HG03045 (cell line): ENCODE results near the gene MPL.

ENCODE experiments used
- ATAC-seq: cut with Tn5 transposase; IDR thresholded peaks from one replicate; pipeline ENCODE4 v1.9.1; 2021; ENCODE audit warnings: mild to moderate bottlenecking, moderate library complexity; ENCODE audit not compliant: unreplicated experiment

MPL gene

DNA sequence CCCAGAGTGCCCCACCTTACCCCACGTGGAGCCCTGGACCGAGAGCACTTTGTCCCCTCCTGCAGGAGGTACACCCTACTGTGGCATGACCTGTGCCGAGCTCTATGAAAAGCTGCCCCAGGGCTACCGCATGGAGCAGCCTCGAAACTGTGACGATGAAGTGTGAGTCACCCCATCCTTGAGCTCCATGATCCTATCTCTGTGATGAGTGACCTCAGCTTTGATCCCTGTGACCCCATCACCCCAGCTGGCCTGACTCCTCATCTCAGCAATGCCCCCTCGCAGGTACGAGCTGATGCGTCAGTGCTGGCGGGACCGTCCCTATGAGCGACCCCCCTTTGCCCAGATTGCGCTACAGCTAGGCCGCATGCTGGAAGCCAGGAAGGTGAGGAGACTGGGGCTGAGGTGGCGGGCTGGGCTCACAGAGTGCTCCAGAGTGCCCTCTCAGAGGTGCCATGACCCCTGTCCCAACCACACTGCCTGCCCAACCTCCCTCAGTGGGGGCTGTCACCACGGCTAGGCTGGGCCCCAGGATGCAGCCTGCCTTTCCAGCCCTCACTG is 16.2 kb upstream of the MPL start:
- ATAC-seq: no peak

DNA sequence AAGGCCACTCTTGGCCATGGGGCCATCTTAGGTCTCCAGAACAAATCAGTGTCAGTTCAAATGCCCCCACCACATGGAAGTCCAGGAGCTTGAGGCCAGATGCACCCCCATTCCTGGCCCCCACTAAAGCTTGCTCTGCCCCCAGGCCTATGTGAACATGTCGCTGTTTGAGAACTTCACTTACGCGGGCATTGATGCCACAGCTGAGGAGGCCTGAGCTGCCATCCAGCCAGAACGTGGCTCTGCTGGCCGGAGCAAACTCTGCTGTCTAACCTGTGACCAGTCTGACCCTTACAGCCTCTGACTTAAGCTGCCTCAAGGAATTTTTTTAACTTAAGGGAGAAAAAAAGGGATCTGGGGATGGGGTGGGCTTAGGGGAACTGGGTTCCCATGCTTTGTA is 15.1 kb upstream of the MPL start:
- ATAC-seq: no peak

DNA sequence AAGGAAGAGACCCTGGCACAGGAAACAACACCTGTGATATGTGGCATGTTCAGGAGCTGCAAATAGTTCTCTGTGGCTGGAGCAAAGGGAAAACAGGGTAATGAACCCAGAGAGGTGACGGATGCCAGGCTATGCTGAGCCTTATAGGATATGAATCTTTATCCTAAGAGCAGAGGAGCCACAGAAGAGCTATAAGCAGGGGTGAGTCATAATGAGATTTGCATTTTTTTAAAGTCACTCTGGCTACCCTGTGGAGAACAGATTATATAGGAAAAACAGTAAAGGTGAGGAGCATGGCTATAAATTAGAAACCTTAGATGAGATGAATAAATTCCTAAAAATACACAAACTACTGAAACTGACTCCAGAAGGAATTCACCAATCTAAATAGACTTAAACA is 12.8 kb upstream of the MPL start:
- no peak for ATAC-seq

DNA sequence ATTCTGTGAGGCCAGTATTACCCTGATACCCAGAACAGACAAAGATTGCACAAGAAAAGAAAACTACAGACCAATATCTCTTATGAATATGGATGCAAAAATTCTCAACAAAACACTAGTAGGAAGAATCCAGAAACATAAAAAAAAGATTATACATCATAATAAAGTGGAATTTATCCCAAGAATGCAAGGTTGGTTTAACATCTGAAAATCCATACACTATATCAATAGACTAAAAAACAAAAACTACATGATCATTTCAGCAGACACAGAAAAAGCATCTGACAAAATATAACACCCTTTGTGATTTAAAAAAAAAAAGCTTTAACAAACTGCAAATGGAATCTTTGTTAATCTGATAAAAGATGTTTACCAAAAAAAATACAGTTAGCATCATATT is 12.2 kb upstream of the MPL start:
- no peak for ATAC-seq

DNA sequence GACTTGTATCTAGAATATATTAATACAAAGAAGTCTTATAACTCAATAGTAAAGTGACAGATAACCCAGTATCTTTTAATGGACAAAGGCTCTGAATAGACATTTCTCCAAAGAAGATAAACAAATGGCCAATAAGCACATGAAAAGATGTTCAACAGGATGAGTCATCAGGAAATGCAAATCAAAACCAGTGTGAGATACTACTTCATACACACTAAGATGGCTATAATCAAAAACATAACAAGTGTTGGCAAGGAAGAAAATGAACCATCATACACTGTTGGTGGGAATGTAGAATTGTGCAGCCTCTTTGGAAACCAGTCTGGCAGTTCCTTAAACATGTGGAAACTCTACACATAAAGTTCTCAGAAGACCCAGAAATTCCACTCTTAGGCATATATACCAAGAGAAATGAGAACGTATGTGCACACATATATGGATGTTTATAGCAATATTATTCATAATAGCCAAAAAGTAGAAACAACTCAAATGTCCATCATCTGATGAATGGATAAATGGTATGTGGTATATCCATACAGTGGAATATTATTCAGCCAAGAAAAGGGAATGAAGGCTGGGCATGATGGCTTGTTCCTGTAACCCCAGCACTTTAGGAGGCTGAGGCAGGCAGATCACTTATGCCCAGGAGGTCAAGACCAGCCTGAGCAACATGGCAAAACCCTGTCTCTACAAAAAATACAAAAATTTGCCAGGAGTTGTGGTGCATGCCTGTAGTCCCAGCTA is 9.9 kb upstream of the MPL start:
- no peak for ATAC-seq

DNA sequence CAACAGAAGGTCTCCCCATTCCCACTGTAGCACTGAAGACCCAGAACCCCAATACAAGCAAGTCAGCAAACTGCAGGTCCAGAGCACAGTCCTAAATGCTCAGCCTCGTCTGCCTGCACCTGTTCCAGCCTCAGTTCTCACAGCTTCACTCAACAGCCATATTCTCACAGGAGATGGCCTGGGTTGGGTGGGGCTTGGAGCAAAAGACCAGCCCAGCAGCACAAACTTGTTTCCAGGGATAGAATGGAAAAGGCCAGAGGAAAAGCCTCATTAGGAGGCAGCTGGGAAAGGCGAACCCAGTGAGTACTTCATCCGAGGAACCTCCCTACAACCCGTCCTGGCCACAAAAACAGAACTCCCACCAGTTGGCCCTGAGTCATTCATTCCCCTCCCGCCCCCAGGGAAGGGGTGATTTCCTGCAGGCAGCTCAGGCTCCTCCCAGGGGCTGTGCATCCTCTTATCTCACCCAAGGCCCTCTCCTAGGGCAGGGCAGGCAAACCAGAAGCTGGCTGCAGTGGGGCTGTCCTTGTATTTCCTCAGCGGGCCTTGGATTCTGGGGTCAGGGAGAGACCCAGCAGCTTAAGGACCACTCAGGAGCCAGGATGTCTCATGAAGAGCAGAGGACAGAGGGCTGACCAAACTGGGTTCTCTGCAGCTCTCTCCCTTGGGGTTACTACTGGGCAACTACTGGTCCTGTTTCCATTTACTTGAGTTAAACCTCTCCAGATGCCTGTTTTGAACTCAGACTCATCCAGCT is 7.4 kb upstream of the MPL start:
- no peak for ATAC-seq

DNA sequence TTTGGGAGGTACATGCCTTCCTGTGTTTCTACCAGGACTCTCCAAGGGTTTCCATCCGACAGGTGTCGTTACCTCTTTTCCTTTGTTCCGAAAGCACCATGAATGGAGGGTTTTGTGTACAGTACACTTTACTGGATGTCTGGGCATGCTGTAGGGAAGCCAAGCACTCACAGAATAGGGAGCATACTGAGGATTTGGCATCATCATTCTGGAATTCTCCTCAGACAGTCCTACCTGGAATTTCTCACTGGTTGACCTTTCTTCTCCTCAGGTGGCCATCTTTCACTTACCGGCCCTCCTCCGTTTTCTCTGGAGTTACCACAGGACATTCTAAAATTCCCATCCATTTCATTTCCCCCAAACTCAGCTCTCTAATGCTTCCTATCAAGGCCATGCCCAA is 5.9 kb upstream of the MPL start:
- no peak for ATAC-seq

DNA sequence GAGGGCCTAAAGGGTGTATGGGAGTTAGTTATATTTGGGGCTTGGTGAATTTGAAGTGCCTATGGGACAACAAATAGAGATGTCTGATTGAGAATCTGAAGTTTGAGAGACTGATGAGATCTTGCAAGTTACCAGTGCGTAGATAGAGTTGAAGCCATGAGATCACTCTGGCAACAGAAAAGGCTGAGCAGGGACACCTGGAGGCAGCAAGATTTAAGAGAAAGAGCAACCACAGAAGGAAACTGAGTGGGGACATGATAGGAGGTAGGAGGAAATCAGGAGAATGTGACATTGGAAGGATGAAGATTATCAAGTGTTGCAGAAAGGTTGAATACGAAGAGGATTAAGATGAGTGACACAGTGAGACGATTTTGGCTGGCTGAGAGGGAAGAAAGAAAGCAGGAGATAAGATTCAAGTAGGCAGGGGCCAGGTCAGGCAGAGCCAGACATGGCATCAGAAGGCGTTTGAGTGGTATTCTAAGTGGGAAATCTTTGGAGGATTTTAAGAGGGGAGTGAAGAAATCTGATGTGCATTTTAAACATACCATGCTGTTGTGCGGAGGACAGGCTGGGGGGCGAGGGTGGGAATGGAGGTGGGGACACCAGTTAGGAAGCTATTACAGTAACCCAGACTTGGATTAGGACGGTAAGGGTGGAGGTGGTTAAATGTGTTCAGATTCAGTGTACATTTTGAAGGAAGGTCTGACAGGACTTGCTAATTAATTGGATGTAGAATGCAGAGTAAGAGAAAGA is 3.0 kb upstream of the MPL start:
- ATAC-seq: no peak

DNA sequence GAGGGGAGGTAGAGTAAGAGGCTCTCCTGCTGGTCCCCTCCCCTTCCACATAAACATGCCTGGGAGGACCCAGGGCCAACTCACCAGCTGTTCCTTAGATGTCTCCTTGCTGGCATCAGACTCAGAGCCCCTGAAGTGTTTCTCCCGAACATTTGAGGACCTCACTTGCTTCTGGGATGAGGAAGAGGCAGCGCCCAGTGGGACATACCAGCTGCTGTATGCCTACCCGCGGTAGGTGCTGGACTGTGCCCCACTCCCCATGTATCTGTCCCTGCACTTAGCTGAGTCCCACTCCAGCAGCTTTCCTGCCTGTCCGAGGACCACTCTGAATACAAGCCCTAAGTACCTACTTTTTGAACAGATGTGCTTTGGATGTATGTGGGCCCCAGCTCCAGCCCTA is 383 bp downstream of the MPL start:
- ATAC-seq: no peak

DNA sequence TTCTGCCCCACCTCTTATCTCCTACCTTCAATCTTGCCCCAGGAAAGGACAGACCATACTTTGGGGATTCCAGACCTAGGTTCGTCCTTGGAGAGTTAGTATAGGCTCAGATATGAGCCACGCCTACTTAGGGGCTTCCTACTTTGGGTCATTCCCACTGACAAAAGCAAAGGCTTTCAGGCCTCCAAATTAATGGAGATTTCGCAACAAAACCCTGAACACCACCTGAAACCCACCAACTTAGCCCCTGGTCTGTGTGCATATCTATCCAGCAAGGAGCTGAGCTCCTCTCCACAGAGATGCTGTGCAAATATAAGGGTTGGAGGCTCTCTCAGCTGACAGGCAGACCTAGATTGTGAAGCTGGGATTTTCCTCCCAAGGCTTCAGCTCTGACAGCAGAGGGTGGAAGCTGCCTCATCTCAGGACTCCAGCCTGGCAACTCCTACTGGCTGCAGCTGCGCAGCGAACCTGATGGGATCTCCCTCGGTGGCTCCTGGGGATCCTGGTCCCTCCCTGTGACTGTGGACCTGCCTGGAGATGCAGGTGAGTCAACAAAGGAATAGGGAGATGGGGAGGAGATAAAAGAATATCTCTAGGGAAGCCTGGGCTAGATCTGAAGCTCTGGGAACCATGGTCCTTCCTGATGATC is 2.1 kb downstream of the MPL start:
- ATAC-seq: no peak

DNA sequence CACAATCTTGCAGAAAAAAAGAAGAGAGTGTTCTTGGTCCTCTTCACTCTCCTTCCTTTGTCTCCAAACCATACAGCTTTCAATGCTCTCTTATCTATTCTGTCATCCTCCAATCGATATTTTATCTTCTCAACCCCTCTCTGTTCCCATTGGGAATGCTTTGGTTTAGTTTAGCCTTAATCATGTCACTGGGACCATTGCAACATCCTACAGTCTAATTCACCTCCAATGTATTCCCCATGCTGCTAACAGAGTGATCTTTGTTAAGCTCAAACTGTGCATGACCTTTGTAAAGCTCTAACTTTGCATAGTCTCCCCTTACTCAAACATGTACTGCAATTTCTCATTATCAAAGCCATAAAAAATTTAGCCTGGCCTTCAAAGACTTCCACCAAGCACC is 2.9 kb downstream of the MPL start:
- ATAC-seq: no peak

DNA sequence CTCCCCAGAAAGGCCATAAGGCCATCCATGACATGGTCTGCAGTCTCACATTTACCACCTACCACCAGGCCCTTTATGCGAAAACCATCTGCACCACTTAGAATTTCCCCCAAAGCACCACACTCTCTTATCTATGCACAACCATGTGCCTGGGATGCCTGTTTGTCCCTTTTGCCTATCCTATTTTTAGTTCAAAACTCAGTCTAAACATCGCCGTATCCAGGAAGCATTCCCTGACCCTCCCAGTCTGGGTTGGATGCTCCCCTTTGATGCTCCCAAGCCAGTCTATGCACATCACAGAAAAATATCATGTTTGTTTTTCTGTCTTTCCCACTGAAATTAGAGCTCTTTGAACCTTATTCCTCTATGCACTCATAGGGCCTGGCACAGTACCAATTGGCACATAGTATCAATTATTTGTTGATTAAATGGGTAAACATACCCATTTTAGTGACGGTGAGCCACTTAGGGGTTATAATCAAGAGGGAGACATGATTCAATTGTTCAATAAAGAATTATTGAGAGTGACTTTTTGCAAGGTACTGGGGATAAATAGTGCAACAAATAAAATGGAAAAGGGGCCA is 6.7 kb downstream of the MPL start:
- no peak for ATAC-seq

DNA sequence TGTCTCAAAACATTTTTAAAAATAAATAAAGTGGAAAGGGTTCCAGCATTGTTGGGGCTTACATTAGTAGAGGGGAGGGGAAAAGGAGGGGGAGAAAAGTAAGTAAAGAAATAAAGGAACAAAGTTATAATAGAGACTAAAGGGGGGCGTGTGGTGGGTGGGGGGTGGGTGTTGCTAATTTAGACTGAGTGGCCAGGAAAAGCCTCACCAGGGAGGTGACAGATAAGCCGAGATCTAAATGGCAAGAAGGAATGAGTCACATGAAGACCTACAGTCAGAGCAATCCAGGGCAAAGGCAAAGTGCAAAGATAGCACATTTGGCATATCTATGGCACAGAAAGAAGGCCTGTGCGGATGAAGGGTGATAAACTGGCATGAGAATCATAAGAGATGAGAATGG is 7.5 kb downstream of the MPL start:
- no peak for ATAC-seq

DNA sequence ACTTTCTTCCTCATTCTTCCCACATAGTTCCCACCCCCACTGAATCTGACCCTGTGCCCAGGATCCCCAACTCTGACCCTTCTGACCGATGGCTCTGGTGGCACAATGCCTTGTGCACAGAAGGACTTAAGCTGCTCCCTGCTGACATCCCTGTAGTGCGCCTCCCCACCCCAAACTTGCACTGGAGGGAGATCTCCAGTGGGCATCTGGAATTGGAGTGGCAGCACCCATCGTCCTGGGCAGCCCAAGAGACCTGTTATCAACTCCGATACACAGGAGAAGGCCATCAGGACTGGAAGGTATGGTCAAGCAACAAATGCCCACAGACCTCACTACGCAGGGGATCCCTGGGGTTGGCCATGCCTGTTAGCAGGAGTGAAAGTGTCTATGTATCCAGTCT is 9.0 kb downstream of the MPL start:
- ATAC-seq: no peak

DNA sequence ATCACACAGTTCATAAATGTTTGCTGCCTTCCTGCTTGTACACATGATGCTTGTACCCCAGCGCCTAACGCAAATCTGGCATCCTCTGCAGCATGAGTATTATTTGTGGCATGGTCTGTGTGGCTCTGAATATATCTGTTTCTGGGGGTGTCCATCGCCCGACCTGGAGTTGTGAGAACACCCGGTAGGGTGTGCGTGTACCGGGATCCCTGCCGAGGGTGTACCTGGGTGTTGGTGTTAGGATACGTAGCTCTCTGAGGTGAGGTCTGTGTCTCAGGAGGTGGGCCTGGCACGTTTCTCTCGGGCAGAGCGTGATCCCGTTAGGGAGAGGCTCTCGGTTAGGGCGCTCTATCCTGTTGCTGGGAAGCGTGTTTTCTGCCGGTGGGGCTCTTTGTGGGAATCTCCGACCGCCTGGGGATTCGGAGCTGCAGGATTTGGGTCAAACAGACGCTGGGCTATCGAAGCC is 10.8 kb downstream of the MPL start:
- no peak for ATAC-seq

DNA sequence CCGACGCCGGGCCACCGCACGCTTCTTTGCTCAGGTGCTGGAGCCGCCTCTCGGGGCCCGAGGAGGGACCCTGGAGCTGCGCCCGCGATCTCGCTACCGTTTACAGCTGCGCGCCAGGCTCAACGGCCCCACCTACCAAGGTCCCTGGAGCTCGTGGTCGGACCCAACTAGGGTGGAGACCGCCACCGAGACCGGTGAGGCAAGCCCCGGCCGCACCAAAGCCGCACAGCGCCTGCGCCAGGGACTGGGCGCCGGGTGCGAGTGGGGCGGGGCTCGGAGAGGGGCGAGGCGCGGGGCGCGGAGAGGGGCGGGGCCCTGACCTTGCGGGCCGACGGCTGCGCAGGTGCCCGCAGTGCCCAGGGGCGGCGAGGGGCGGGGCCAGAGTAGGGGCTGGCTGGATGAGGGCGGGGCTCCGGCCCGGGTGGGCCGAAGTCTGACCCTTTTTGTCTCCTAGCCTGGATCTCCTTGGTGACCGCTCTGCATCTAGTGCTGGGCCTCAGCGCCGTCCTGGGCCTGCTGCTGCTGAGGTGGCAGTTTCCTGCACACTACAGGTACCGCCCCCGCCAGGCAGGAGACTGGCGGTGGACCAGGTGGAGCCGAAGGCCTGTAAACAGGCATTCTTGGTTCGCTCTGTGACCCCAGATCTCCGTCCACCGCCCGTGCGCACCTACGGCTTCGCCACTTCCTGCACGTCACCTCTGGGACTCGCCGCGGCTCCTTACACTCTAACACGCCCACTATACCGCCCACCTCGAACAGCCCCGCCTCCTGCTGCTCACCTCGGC is 11.4 kb downstream of the MPL start:
- peak; percentile 71 for ATAC-seq

DNA sequence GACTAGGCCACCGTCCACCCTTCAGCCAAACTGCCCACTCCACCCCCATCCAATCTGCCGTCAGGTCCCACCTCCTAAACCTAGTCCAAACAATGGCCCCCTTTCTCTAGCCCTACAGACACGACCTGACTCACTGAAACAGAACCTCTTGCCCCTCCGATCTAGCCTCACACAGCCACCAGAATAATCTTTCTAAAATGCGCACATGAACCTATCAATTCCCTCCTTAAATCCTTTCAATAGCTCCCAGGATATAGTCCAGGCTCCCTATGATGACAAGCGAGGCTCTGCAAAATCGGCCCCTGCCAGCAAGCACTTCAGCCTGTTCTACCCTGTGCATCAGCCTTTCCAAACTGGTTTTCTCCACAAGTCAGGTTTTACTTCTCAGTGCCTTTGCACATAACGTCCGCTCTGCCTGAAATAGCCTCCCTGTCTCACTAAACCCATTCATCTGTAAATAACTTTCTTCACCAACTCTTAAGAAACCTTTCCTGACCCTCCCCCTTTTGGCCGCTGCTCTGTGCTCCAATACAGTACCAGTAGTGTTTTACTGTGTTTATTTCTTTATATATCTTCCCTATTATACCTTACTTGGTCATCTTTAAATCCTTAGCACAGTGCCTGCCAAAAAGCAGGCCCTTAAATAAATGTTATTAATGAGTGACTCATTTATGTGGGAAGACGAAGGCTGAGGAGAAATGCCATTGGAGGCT is 12.1 kb downstream of the MPL start:
- no peak for ATAC-seq

DNA sequence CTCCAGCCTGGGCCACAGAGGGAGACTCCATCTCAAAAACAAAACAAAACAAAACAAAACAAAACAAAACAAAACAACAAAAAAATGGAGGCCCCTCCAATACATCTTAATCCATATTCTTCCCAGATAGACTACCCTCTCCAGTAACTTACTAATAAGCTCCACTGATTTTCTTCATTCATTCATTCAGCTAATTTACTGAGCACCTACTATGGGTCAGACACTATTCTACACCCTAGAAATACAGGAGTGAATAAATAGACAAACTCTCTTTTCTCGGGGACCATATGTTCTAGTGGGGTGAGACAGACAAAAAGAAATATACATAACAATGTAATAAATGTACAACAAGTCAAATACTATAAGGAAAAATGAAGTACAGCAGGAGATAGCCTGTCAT is 13.4 kb downstream of the MPL start:
- no peak for ATAC-seq
